ENCODE results near the gene NUP133. TPM values are rescaled to one million over a fixed set of nuclear protein-coding genes. Genes with fewer than 3 reads are reported as not detected.

NUP133 gene
- total RNA-seq = 38.3 TPM

DNA sequence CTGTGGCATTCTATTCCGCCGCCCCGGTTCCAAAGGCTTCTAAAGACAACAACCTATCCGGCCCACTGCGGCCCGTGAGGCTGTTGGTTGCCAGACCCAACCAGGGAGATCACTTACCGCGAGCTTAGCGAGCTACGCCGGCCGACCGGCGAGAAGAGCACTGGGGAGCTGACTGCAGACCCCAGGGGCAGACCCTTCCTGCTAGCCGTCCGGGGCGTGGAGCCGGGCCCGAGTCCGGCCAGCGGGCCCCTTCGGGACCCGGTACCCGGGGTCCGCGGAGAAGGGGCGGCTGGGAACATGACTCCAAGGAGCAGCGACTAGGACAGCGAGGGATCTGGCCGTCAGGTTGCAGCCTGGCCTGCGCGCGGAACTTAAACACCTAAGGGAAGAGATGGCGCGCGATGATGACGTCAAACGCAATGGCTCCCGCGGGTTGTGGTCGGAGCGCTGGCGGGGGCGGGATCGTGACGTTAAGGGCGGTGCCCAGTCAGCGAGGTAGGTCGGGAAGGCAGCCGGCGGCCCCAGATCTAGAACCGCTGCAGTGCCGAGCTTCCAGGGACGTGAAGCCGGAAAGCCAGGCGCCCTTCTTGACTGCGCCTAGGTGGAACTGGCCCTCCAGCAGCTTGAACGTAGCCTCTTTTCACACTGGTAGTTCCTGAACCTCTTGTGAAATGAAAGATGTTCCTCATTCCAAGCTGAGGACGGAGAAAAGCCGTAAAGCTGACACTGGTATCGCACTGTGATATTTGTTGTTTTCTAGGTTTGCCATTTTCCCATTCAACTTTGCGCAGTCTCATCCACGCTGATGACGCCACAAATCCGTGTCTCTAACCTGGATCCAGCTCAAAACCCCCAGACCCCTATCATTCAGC, at the start of gene NUP133:
Gene NUP133 (minus strand): TSS at position 391 of the 872 bp plus-strand sequence. CDS start 92 bp downstream, at position 299.
- H3K27ac ChIP-seq = peak within 1 kb of the TSS; percentile 93
- peaks cover 0 to 10% of the 10 kb centered on the region in 2 donors for H3K36me3 ChIP-seq
- H3K4me3 ChIP-seq = peak within 1 kb of the TSS; percentile 70 to 92
- no peaks in the 10 kb centered on the region for H3K9me3 ChIP-seq
- H3K27me3 ChIP-seq = no peaks in the 10 kb centered on the region
- peak; percentile 96 to 97 for DNase-seq (ENCODE audit: extremely low spot score in 2 of 2)
- H3K4me1 ChIP-seq = peaks cover 18% of the 10 kb centered on the region
- intact Hi-C loops (cut with DNase I) = loop anchor here (5.0 kb wide), 1 partner anchor 1341 kb away; the partner anchor contains the start of gene IBA57
- TF ChIP-seq POLR2A (IDR thresholded peaks at IDR 0.05) = peak in 1 of 2 donors; percentile 85
- TF ChIP-seq, protein P1, sequence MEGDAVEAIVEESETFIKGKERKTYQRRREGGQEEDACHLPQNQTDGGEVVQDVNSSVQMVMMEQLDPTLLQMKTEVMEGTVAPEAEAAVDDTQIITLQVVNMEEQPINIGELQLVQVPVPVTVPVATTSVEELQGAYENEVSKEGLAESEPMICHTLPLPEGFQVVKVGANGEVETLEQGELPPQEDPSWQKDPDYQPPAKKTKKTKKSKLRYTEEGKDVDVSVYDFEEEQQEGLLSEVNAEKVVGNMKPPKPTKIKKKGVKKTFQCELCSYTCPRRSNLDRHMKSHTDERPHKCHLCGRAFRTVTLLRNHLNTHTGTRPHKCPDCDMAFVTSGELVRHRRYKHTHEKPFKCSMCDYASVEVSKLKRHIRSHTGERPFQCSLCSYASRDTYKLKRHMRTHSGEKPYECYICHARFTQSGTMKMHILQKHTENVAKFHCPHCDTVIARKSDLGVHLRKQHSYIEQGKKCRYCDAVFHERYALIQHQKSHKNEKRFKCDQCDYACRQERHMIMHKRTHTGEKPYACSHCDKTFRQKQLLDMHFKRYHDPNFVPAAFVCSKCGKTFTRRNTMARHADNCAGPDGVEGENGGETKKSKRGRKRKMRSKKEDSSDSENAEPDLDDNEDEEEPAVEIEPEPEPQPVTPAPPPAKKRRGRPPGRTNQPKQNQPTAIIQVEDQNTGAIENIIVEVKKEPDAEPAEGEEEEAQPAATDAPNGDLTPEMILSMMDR (IDR thresholded peaks at IDR 0.05) = no peak
- TF ChIP-seq POLR2AphosphoS5 (IDR thresholded peaks at IDR 0.05; ENCODE audit: insufficient read depth in 1 of 2, low read depth in 1 of 2) = peak; percentile 95 to 96

DNA sequence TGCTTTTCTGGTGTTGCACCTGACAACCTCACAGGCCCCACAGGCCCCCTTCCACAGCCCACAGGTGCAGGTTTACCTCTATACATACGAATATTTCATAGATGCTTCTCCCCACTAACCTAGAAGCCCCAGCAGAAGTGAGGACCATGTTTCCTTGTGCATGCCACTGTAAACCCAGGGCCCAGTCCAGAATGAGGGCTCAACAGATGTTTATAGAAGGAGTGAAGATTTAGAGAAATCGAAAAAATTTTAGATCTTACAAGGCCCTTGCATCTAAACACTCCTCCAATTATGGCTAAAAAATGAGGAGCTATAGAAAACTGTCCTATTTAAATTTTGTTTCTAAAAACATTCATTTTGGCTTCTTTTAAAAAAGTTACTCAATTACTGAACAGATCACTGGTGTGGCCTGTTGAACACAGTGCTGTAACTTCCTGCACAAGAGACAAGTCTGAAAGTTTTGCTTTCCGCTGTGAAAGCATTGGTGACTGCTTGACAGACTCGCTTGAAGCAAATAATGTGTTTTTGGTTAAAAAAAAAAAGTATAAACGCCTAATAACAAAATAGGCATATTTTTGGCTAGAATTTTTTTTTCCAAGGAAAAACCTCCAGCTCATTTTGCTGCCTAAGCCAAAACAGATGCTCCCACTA, 49.2 kb upstream of the NUP133 start:
- intact Hi-C loops (cut with DNase I) = no loop called here
- Histone ChIP-seq H3K27me3 (no peaks in the 10 kb centered on the region), H3K4me3 (peak overlapping the region; percentile 81 to 97), H3K9me3 (no peaks in the 10 kb centered on the region), H3K36me3 (no peaks in the 10 kb centered on the region), H3K27ac (peak overlapping the region; percentile 91), H3K4me1 (peaks cover 39% of the 10 kb centered on the region)
- TF ChIP-seq, protein P1 (IDR thresholded peaks at IDR 0.05) = no peak
- TF ChIP-seq POLR2A (IDR thresholded peaks at IDR 0.05) (no peak), POLR2AphosphoS5 (IDR thresholded peaks at IDR 0.05; ENCODE audit: insufficient read depth in 1 of 2, low read depth in 1 of 2) (no peak)
- DNase-seq (ENCODE audit: extremely low spot score in 2 of 2) = no peak

- Histone ChIP-seq H3K27me3 (no peaks in the 10 kb centered on the region), H3K36me3 (no peaks in the 10 kb centered on the region), H3K9me3 (no peaks in the 10 kb centered on the region), H3K27ac (no peak overlapping the region), H3K4me3 (no peak overlapping the region), H3K4me1 (peaks cover 39% of the 10 kb centered on the region)
- TF ChIP-seq POLR2A (IDR thresholded peaks at IDR 0.05) = no peak
- TF ChIP-seq, protein P1 (IDR thresholded peaks at IDR 0.05) = no peak
- no peak for TF ChIP-seq POLR2AphosphoS5 (IDR thresholded peaks at IDR 0.05; ENCODE audit: insufficient read depth in 1 of 2, low read depth in 1 of 2)
- DNase-seq (ENCODE audit: extremely low spot score in 2 of 2) = no peak
- intact Hi-C loops (cut with DNase I) = no loop called here
Observed at GRCh38 chr1:229554886-229555621, 46.9 kb upstream of the NUP133 start.

- no peak overlapping the region for H3K27ac ChIP-seq
- H3K4me3 ChIP-seq = no peak overlapping the region
- peaks cover 34% of the 10 kb centered on the region for H3K4me1 ChIP-seq
- no peak for DNase-seq (ENCODE audit: extremely low spot score in 2 of 2)
- no peaks in the 10 kb centered on the region for H3K27me3 ChIP-seq
- intact Hi-C loops (cut with DNase I) = no loop called here
- H3K9me3 ChIP-seq = no peaks in the 10 kb centered on the region
- H3K36me3 ChIP-seq = no peaks in the 10 kb centered on the region
- TF ChIP-seq, protein P1 (IDR thresholded peaks at IDR 0.05) = no peak
- TF ChIP-seq POLR2AphosphoS5 (IDR thresholded peaks at IDR 0.05; ENCODE audit: insufficient read depth in 1 of 2, low read depth in 1 of 2) (no peak), POLR2A (IDR thresholded peaks at IDR 0.05) (no peak)
Observed at GRCh38 chr1:229553621-229554130, 45.5 kb upstream of the NUP133 start.

All from vagina (tissue), 2 donors.